Natural killer cell (primary cell): ENCODE measurements around the gene IGF1R. TPM values are rescaled to one million over a fixed set of nuclear protein-coding genes. Genes with fewer than 3 reads are reported as not detected.
A peak's percentile ranks its signal among the peaks of the same experiment; 100 is the strongest.

Experiments used
- ATAC-seq, 3 donors: fragments of 150-1000 bp in 2 of 3; fragments of 200-7000 bp in 1 of 3; cut with Tn5 transposase; 1 replicate in 1 of 3; 2 replicates in 2 of 3; pipeline ENCODE4 v1.10.0; 2021; ENCODE audit warnings: mild to moderate bottlenecking in 2 of 3, moderate library complexity in 2 of 3
- DNase-seq, 2 donors: peaks; one replicate each; pipeline versions ENCODE4 v3.0.0 to v3.0.0-alpha.2; 2013 to 2021; ENCODE audit warnings: mixed read lengths in 1 of 2
- H3K27ac ChIP-seq: one replicate; pipeline ENCODE4 v1.5.1; 2013; ENCODE audit warnings: mild to moderate bottlenecking, low read length
- H3K27me3 ChIP-seq: one replicate; pipeline ENCODE4 v1.6.1; 2013; ENCODE audit warnings: low read length; ENCODE audit not compliant: control insufficient read depth, insufficient read depth
- H3K36me3 ChIP-seq: one replicate; pipeline ENCODE4 v1.6.1; 2013; ENCODE audit warnings: low read length; ENCODE audit not compliant: control insufficient read depth, insufficient read depth
- H3K4me1 ChIP-seq: one replicate; pipeline ENCODE4 v1.6.1; 2013; ENCODE audit warnings: low read length; ENCODE audit not compliant: control insufficient read depth, insufficient read depth
- H3K4me3 ChIP-seq: one replicate; pipeline ENCODE4 v1.5.1; 2013; ENCODE audit warnings: low read length
- H3K9me3 ChIP-seq: one replicate; pipeline ENCODE4 v1.6.1; 2013; ENCODE audit warnings: low read length; ENCODE audit not compliant: control insufficient read depth, insufficient read depth
- H3K27ac Mint-ChIP-seq, 2 donors: one replicate each; pipeline ENCODE4 v1.8.0; 2022; ENCODE audit warnings: mild to moderate bottlenecking in 2 of 2, mixed read lengths in 2 of 2, moderate library complexity in 1 of 2
- H3K27me3 Mint-ChIP-seq, 2 donors: one replicate each; pipeline ENCODE4 v1.8.0; 2022; ENCODE audit warnings: low read depth in 2 of 2, mixed read lengths in 2 of 2
- H3K36me3 Mint-ChIP-seq: one replicate; pipeline ENCODE4 v1.8.0; 2022; ENCODE audit warnings: mixed read lengths
- H3K4me1 Mint-ChIP-seq, 2 donors: one replicate each; pipeline ENCODE4 v1.8.0; 2022; ENCODE audit warnings: mixed read lengths in 2 of 2
- H3K4me3 Mint-ChIP-seq: one replicate; pipeline ENCODE4 v1.8.0; 2022; ENCODE audit warnings: mild to moderate bottlenecking, moderate library complexity, mixed read lengths
- H3K9me3 Mint-ChIP-seq, 2 donors: one replicate each; pipeline ENCODE4 v1.8.0; 2022; ENCODE audit warnings: mixed read lengths in 2 of 2
- CTCF ChIP-seq: fragments of 200-600 bp; IDR thresholded peaks from one replicate; pipeline ENCODE4 v1.8.0; 2022; ENCODE audit warnings: antibody characterized with exemption
- whole genome bisulfite sequencing: methylation state at CpG from one replicate; pipeline ENCODE4 v1.1.7; 2013; ENCODE audit warnings: missing lambda C conversion rate; ENCODE audit not compliant: insufficient coverage; 5-methylcytosine and 5-hydroxymethylcytosine counted together
- intact Hi-C: fragments of 100-400 bp; cut with micrococcal nuclease; formaldehyde crosslinking; loops from one replicate; pipeline ENCODE4 v1.14.2; 2022
- total RNA-seq, 4 donors: library from RNA; stranded (reverse); fragments of 120-200 nt in 1 of 4; gene quantifications; one replicate each; pipeline versions ENCODE4 v1.2.3 to v1.2.4, GENCODE V29; 2013 to 2022

The IGF1R gene
- total RNA-seq, 3 donors from 2014 or later (not counting 1 experiment from before 2014, with no cell fraction given), result 47.3 to 50.7 (median 49.0) TPM

- ATAC-seq (no peak), DNase-seq (no peak)
- H3K4me1 ChIP-seq, result peaks cover 12% of the 10 kb centered on the region
- no peak overlapping the region for H3K4me3 ChIP-seq
- intact Hi-C loops, result no loop called here
- no peaks in the 10 kb centered on the region for H3K9me3 Mint-ChIP-seq
- no peaks in the 10 kb centered on the region for H3K36me3 ChIP-seq
- H3K4me1 Mint-ChIP-seq, result peaks cover 37 to 48% of the 10 kb centered on the region in 2 donors
- no peak overlapping the region for H3K4me3 Mint-ChIP-seq
- no peak overlapping the region for H3K27ac Mint-ChIP-seq
- H3K36me3 Mint-ChIP-seq, result no peaks in the 10 kb centered on the region
- 100% methylated on average over 3 of the region's 3 CpGs for WGBS
- no peaks in the 10 kb centered on the region for H3K9me3 ChIP-seq
- no peaks in the 10 kb centered on the region for H3K27me3 Mint-ChIP-seq
- no peak overlapping the region for H3K27ac ChIP-seq
- H3K27me3 ChIP-seq, result no peaks in the 10 kb centered on the region
- TF ChIP-seq CTCF, result no peak
Observed at GRCh38 chr15:98759277-98759676, 110.9 kb downstream of the IGF1R start.

GRCh38 chr15:98760112-98760826, 111.9 kb downstream of the IGF1R start:
- H3K27ac Mint-ChIP-seq, result no peak overlapping the region
- Histone ChIP-seq H3K27ac (no peak overlapping the region), H3K36me3 (no peaks in the 10 kb centered on the region), H3K4me3 (no peak overlapping the region), H3K27me3 (no peaks in the 10 kb centered on the region), H3K9me3 (no peaks in the 10 kb centered on the region), H3K4me1 (peaks cover 12% of the 10 kb centered on the region)
- intact Hi-C loops, result no loop called here
- ATAC-seq (no peak), DNase-seq (no peak)
- H3K27me3 Mint-ChIP-seq, result no peaks in the 10 kb centered on the region
- 95% methylated on average over 9 of the region's 9 CpGs for WGBS
- no peaks in the 10 kb centered on the region for H3K36me3 Mint-ChIP-seq
- H3K9me3 Mint-ChIP-seq, result no peaks in the 10 kb centered on the region
- H3K4me1 Mint-ChIP-seq, result peaks cover 40 to 41% of the 10 kb centered on the region in 2 donors
- TF ChIP-seq CTCF, result no peak
- H3K4me3 Mint-ChIP-seq, result no peak overlapping the region

GRCh38 chr15:98760975-98761374, 112.6 kb downstream of the IGF1R start:
- 90% methylated on average over 2 of the region's 2 CpGs for whole genome bisulfite sequencing
- H3K36me3 ChIP-seq, result no peaks in the 10 kb centered on the region
- Mint-ChIP-seq H3K27ac (no peak overlapping the region), H3K4me1 (peaks cover 40 to 44% of the 10 kb centered on the region in 2 donors), H3K36me3 (no peaks in the 10 kb centered on the region), H3K4me3 (no peak overlapping the region), H3K27me3 (no peaks in the 10 kb centered on the region), H3K9me3 (no peaks in the 10 kb centered on the region)
- H3K4me1 ChIP-seq, result peaks cover 12% of the 10 kb centered on the region
- H3K27me3 ChIP-seq, result no peaks in the 10 kb centered on the region
- TF ChIP-seq CTCF, result no peak
- ATAC-seq (no peak), DNase-seq (no peak)
- no peaks in the 10 kb centered on the region for H3K9me3 ChIP-seq
- H3K4me3 ChIP-seq, result no peak overlapping the region
- intact Hi-C loops, result no loop called here
- no peak overlapping the region for H3K27ac ChIP-seq

GRCh38 chr15:98763179-98763578, 114.8 kb downstream of the IGF1R start:
- Histone ChIP-seq H3K4me1 (peaks cover 12% of the 10 kb centered on the region), H3K27ac (no peak overlapping the region), H3K9me3 (no peaks in the 10 kb centered on the region), H3K36me3 (no peaks in the 10 kb centered on the region), H3K4me3 (no peak overlapping the region), H3K27me3 (no peaks in the 10 kb centered on the region)
- no peak for ATAC-seq
- Mint-ChIP-seq H3K36me3 (no peaks in the 10 kb centered on the region), H3K4me3 (no peak overlapping the region), H3K9me3 (no peaks in the 10 kb centered on the region), H3K4me1 (peaks cover 31 to 41% of the 10 kb centered on the region in 2 donors), H3K27ac (peak overlapping the region in 1 of 2 donors; percentile 29), H3K27me3 (no peaks in the 10 kb centered on the region)
- DNase-seq, result no peak
- intact Hi-C loops, result no loop called here
- TF ChIP-seq CTCF, result no peak
- 75% methylated on average over 4 of the region's 4 CpGs for WGBS
